DOHH2 (cell line): Measurements from ENCODE around the gene SNCG.

ENCODE experiments used
- CTCF ChIP-seq: fragments of 200-600 bp; sonication (generic); IDR thresholded peaks from one replicate; pipeline ENCODE4 v1.5.1; 2014; ENCODE audit warnings: antibody characterized with exemption, mild to moderate bottlenecking, low read depth, low read length; ENCODE audit not compliant: poor library complexity, severe bottlenecking
- EZH2phosphoT487 ChIP-seq: fragments of 200-600 bp; sonication (generic); IDR thresholded peaks from 2 replicates; pipeline ENCODE4 v1.6.1; 2017; ENCODE audit warnings: borderline replicate concordance, mild to moderate bottlenecking, antibody characterized with exemption, low read length, moderate library complexity, mixed read lengths

GRCh38 chr10:86950349-86950748 lies 8.1 kb upstream of the SNCG start:
- TF ChIP-seq CTCF (no peak), EZH2phosphoT487 (no peak)
